NCI-H1436 (cell line): Measurements from ENCODE around the gene IRF2BP2.
A peak's percentile ranks its signal among the peaks of the same experiment; 100 is the strongest.
"Not testable (repeated sequence)": the region's sequence is repeated elsewhere in the genome, so short reads cannot be mapped to it uniquely, and the experiment has no call there.

Source experiments
- DNase-seq: peaks from one replicate; lab custom pipeline; 2025; lab: John Stamatoyannopoulos, UW

The IRF2BP2 gene

DNA sequence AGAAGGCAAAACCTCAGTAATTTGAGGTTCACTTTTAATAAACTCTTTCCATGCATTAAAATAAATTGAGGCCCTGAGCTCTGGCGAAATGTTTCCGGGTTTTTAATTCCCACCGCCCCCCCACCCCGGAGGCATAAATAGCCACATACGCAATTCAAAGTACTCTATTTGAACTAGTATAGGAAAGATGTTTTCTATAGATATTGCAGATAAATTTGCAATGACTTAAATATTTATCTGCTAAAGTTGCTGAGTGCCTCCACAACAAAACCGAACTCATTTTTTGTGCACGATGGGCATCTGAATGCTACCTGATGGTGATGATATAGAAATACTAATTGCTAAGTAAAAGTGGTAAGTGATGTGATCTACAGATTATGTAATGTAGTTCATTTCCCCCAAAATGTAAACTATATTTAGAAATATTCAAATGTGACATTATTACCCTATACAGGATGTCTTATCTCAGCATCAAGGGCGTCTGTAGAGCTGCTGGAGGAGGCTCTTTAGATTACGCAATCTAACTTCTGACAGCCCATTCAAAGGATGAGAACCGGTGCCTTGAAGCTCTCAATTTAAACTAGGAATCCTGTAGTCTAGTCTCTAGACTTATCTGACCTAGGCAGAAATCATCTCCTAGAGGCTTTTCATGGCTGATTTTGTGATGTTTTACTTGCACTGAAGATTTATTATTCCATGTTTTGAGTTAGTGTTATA lies 8.5 kb downstream of the IRF2BP2 start:
- peak; percentile 42 for DNase-seq

DNA sequence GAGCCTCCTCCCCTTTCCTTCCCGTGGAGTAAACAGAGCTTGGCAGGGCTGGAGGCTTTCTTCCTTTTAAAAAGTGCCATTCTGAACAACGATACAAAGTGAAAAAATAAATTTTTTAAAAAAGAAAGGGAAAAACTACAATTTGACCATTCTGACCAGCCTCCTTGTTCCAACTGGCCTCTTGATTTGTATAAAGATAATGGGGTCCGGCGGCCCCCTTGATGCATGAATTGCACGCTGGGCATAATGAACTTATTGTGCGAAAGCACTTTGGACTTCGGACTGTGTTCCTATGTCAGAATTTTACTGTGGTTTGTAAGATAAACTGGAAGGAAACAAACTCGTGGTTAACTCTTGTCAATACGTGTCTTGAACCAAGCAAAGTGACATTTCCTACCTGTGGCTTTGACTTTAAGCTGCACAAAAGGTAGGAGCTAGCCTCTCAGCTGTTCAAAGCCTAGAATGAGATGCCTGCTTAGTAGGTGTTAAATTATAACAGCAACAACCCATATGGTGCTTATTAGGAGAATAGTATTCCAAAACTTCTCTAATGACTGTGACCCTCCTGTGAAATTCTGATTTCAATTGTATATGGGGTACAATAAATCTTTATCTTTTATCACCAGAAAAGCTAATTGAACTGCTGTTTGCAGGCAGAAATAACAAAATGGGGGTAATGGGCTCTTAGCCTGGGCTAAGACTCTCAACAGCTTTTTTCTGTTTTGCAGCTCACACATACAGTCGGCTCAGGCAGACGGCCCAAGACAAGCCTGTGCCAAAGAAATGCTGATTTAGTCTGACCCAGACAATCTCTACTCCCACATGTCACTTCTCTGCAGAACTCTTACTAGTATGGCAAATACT lies 9.3 kb downstream of the IRF2BP2 start:
- no peak for DNase-seq

DNA sequence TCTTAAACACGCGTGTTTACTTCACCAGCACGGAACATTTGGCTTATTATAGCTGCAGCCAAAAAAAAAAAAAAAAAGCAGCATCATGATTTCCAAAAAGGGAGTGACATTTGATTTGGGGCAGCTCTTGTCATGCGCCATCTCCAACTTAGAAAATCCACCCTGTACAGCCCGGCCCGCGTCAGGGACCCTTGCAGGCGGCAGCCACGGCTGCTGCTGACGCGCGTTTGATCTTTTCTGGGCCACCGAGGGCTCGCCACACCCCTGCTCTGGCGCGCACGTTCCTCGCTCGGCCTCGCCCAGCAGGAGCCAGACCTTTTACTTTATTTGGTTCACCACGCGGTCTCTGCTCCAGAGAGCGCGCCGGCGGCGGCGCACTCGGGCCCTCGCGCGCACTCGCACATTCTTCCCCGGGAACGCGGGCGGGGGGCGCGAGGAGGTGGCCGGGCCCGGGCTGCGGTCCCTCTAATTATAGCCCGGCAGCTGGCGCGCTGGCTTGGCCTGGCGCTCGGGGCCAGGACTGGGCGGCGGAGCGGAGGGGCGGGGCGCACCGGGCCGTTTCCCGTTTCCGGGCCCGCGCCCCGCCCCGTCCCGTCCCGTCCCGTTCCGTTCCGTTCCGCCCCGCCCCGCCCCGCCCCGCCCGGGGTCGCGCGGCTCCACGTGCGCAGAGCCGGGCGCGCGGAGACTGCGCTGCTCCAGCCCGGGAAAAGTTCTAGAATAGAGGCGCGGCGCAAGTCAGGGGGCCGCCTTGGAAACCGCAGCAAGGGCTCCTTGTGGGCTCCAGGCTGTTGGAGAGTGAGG lies 10.2 kb downstream of the IRF2BP2 start:
- DNase-seq = peak; percentile 91

DNA sequence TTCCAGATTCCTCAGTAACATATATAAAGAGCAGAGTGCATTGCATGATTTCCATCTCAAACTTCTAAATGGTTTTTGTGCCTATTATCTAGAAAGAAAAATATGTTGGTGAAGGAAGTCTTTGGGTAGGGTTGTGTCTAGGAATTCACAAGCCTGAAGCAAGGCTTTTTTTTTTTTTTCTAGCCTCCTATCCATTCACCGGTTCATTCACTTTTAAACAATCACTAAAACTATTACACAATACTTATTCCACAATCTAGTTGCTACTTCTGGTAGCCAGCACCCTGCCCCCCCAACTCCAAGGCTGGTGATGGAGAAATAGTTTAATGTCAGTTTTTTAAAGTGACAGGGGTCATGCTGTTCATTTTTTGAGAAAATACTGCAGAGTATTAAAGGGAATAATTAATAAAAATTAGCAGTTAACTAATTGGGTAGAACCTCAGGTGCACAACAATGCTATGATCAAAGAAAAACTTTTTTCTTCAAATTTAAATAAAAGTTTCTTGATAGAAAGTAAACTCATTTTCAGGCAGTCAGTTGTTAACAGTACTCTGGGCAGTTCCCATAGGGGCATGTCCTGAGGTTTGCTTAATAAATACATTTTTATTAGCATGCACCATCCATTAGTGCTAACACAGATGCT lies 10.9 kb downstream of the IRF2BP2 start:
- DNase-seq = no peak

DNA sequence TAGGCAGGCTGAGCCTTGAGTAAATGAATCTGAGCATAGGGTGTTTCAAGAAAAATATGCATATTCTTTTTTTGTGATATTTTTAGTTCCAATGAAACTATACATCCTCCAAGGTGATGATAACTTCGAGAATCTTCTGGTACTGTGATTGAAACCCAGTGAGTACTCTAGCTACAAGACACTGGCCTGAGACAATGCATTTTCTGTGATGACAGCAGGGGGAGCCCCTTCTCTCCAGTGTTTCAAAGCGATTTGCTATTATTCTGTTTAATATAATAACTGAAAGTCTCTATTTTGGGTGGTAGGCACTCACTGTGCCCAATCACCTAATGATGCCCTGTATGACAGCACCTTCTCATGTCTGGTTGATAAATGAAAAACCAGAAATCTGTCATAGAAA lies 12.1 kb downstream of the IRF2BP2 start:
- peak; percentile 61 for DNase-seq

DNA sequence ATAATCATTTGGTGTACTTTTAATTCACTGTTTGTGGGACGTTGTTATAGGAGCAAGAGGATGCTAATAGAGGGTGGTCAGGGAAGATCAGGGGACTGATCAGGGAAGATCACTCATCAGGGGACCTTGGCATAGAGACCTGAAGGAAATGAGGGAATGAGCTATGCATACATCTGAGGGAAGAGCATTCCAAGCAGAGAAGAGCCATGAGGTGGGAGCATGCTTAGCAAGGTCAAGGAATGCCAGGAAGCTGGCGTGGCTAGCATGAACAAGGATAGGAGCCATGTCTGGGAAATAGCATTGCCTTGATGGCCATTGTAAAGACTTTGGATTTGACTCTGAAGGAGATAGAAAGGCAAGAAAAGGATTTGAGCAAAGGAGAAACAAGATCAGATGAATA lies 14.1 kb downstream of the IRF2BP2 start:
- DNase-seq = no peak

DNA sequence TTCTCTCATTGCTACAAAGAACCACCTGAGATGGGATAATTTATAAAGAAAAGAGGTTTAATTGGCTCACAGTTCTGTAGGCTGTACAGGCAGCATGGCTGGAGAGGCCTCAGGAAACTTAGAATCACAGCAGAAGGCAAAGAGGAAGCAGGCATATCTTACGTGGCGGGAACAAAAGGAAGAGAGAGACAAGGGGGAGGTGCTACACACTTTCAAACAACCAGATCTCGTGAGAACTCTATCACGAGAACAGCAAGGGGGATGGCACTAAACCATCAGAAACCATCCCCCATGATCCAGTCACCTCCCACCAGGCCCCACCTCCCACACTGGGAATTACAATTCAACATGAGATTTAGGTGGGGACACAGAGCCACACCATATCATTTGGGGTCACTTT lies 15.4 kb downstream of the IRF2BP2 start:
- DNase-seq = not testable (repeated sequence)

DNA sequence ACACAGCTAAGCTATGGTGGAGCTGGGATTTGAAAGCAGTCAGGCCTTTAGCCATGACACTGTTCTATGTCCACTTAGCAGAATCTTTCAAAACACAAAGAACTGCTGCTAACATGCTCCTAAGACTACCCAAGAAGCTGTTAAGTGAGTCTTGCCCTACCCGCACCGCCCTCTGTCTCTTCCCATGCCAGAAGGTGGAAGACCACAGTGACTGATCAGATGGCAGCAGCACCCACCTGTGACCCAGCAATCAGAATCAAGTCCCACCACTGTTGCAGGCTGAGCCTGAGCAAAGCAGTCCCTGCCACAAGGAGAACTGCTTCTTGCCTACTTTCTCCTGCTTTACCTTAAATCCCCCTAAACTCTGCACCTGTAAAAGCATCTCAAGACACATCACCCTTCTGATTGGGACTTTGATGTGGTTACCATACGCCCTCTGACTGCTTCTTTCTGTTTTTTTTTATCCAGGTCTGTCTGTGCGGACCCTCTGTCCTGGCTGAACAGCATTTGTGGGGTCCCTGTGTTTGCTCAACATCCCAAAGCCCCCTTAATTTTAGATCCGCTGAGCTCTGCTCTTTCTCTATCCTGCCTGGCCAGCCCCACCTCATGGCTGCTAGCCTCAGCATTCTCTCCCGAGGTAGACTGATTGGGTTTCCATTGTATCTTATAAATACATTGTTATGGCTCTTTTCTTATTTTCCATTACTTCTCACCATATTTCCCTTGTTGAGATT lies 16.0 kb downstream of the IRF2BP2 start:
- no peak for DNase-seq

DNA sequence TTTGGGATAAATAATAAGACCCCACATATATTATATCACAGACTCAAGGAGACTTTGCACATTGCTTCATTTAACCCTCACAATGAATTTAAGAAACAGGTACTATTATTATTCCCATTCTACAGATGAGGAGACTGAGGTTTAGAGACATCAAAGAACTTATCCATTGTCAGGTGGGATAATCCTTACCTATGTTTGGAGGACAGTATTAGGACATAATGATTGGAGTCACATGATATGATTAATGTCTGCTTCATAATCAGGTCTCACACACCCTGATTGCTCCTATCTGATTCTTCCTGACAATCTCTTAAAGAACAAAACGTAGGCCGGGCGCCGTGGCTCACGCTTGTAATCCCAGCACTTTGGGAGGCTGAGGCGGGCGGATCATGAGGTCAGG lies 16.9 kb downstream of the IRF2BP2 start:
- no peak for DNase-seq

DNA sequence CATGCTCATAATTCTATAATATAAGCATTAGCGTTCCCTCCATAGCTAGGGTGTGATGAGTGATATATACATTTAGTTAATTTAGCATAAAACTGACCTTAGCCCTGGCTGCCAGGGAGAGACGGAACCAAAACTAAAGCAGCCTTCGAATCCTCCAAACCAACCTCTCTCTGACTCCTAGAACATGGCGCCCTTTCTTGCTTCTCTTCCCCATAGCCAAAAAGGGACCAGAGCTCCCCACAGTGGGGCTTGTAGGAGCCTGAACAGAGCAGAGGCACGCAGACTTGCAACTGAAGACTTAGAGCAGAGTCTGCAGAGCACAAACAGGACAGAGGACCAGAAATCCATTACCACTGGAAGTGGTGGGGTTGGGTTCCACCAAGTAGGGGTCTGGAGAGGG lies 17.7 kb downstream of the IRF2BP2 start:
- no peak for DNase-seq

DNA sequence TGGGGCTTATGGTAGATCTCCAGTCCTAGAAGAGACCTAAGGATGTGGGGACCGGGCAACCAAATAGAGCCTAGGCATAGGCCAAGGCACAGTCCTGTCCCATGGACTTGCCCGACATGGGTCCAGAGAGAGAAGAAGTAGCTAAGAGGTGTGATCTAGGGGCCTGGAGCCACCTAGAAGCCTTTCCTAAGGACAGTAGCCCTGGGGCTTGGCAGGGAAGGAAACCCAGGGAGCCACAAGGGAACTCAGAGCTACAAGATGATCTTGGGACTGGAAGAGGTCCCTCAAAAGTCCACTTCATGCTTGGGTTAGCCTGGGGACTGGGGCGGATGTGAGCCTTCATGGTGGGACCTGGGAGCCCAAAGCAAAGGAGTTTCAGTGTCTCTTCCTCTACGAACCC lies 18.8 kb downstream of the IRF2BP2 start:
- DNase-seq = no peak

DNA sequence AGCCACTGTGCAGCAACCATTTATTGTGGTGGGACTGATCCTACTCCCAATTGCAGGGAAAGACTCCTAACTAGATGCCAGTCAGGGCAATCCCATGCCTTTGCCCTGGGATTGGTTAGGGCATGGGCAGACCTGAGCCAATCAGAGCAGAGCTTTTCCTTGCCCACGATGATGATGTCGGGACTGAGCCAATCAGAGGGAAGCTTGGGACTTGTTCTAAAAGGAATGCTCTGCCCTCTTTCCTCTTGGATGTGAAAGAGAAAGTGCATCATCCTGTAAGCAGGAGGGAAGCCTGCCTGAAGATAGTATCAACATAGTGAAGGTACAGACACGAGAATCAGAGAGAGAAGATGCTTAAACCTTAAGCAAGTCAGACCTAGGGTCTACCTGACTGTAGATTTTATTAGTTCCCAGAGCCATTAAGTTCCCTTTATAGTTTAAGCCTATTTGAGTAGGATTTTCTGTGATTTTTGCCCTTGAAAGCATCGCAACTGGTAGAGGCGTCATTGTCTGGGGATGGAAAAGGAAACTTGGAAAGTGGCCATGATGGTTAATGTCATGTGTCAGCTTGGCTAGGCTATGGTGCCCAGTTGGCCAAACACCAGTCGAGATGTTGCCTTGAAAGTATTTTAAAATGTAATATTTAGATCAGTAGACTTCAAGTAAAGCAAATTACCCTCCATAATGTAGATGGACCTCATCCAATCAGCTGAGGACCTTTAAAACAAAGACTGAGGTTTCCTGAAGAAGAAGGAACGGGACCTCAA lies 19.9 kb downstream of the IRF2BP2 start:
- DNase-seq = no peak

DNA sequence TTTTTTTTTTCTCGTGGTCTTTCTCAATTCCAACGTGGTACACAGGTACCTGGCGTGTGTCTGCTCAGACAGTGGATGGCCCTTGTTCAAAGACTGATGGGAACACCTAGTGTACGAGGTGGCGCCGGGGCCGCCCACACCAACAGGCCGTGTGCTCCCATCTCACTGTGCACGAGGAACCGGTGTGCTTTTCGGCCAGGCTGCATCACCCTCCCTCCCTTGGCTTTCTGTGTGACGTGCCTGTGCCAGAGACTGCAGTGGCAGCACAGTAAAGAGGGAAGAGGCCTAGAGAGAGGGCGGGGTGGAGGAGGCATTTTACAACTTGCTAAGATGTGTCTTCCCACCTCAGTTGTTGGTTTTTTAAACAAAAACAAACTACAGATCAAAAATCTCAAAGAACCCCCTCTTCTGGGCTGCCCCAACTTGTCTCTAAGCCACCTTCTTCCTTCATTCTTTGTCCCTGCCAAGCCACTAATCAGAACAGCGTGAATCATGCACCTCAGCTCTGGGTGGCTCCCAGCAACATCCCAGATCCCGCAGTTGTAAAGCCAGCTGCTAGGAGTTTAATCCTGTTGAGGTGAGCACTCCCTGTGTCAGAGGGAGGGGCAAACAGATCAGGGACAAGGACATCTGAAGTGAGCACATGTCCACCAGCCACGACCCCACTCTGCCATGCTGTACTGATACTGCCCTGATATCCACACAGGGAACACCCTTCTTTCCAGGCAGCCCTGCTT lies 20.7 kb downstream of the IRF2BP2 start:
- DNase-seq = no peak

DNA sequence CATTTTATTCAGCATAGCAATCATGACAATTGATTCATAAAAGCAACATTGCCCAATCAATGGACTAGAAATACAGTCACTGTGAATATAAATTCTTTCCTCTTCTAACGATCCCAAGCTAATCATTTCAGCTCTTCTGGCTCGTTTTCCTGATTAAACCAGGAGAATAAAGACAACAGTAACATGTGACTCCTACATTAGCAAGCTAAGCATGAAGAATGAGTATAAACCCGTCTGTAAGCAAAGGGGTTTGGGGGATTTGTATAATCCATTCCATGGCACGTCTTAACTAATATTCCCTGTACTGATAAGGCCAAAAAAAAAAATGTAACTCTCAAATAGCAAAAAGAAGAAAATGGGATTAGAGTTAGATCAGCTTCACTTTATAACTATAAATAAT lies 21.6 kb downstream of the IRF2BP2 start:
- no peak for DNase-seq

DNA sequence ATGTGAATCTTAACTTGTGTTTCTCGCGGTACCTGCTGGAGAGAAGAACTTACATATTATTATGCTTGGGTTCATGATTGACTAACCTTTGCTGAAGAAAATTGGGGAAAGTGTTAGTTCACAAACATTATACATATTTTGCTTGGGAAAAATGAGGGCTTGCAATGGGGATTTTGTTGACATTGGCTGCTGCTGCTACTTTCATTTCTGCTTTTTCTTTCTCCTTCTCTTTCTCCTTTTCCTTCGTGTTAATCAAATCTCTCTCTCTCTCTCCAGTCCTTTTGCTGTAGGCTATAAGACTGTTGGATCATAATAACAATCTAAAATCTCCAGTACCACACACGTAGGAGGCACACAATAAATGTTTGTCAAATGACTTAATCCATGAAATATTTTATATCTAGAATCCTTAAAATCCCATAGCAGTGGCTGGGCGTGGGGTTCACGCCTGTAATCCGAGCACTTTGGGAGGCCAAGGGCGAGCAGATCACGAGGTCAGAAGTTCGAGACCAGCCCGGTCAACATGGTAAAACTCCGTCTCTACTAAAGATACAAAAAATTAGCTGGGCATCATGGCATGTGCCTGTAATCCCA lies 23.0 kb downstream of the IRF2BP2 start:
- no peak for DNase-seq

DNA sequence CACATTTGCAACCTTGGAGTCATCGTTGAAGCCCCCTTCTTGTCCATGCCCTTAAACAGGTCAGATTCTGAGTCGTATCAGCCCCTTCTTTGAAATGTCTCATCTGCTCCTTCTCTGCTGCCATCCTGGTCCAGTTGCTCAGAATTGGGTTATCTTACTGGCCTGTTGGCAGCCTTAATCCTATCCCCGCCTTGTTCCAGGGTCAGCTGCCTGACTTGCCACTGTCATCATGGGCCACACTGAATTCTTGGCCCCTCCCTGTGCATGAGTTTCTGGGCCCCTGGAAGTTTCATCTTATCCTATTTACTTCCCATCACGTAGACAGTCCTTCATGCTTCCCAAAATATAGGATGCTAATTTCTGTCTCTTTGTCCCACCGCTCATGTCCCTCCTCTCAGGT lies 23.7 kb downstream of the IRF2BP2 start:
- no peak for DNase-seq

DNA sequence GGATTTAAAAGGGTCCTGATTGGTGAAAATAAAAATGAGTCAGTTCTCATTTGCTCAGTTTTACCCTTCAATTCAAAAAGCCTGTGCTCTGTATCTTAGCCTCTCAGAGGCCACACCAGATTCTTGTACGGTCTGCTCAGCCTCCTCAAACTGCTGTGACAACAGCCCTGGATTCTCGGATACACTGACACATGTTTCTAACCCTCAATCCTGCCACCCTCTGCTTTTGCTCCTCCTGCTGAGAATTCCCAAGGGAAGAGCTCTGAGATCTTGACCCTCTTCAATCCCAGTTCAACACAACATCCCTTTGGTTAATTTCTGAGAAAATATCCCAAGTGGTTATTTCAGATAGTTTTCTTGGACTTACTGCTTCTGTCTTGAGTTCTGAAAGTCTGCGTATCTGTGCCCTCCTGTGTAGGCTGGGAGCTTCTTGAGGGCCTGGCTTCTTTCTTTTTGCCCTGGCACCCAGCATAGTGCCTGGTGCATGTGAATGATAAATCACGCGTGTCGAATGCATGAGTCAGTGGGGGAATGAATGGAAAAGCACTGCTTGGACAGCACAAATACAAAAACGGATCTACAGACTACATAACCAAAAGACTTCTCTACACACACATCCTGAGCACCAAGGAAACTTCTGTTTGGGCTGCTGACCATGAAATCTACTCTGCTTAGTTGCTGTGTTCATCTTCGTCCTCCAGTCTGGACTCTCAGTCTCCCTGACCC lies 24.5 kb downstream of the IRF2BP2 start:
- DNase-seq = no peak

DNA sequence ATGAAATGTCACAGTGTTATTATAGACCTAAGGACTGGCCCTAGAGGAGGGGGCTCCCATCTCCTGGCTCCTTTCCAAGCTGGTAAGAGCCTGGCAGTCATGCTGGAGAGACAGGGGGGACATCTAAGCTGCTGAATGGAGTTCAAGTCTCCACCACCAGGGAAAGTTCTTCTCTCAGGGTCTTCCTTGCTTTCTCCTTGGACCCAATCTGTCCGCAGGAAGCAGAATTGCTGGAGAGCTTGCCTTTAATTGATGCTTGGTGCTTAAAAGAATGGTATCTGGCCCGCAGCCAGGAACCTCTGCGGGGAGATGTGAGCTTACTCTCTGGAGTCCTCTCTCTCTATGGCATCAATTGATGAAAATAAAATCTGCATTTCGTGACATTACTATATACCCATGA lies 25.1 kb downstream of the IRF2BP2 start:
- peak; percentile 83 for DNase-seq

DNA sequence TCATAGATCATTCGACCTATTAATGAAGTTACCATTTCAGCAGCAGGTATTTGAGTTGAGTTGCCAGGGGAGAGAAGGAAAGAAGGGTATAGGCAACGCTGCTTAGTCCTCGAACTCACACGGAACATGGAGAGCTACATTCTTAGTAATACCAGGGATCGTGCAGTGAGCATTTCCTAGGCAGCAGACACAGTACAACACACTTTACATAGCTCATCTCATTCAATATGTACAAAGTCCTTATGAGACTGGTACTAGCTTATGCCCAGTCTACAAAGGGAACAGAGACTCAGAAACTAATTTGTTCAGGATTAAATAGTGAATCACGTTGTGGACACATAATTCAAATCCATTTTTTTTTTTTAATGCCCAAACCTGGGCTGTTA lies 25.6 kb downstream of the IRF2BP2 start:
- DNase-seq = no peak
